ENCODE measurements around the gene MYL3.

DNA sequence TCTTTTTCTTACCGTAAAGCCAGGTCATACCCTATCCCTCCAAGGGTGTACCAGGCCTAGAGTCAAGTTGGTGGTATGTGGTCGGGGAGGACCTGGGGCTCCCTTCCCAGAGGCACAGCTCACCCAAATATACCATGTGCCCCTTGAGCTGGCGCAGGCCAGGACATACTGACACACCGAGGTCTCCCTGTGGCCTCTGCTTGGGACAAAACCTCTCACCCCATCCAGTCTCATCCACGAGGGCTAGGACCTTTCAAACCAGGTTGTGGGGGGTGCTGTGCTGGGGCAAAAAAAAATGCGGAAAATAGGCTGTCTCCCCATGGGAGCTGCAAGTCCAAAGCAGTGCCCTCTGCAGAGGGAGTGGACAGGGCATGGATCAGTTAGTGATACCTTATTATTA, 37.1 kb upstream of the MYL3 start:
- no peak for TF ChIP-seq POLR2A (IDR thresholded peaks at IDR 0.05)
- TF ChIP-seq, protein P1, sequence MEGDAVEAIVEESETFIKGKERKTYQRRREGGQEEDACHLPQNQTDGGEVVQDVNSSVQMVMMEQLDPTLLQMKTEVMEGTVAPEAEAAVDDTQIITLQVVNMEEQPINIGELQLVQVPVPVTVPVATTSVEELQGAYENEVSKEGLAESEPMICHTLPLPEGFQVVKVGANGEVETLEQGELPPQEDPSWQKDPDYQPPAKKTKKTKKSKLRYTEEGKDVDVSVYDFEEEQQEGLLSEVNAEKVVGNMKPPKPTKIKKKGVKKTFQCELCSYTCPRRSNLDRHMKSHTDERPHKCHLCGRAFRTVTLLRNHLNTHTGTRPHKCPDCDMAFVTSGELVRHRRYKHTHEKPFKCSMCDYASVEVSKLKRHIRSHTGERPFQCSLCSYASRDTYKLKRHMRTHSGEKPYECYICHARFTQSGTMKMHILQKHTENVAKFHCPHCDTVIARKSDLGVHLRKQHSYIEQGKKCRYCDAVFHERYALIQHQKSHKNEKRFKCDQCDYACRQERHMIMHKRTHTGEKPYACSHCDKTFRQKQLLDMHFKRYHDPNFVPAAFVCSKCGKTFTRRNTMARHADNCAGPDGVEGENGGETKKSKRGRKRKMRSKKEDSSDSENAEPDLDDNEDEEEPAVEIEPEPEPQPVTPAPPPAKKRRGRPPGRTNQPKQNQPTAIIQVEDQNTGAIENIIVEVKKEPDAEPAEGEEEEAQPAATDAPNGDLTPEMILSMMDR (IDR thresholded peaks at IDR 0.05) = no peak
- no peak for TF ChIP-seq POLR2AphosphoS5 (IDR thresholded peaks at IDR 0.05)
